ENCODE measurements around the gene TTC39C.

DNA sequence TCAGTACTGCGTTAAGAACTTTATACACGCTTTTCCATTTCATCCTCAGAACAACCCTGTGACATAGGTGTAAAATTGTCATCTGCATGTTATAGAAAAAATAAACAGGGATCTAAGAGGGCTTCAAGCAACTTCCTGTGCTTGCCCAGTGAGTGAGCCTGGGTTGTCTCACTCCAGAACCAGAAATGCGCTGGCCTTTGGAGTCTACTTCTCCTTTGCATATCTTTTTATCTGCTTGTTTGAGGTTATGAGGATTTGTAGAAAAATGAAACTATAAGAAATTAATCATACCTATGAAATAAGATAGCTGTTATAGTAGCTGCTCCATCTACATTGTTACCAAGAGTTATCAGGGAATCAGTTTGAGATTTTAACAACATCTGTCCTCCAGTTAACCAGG is 69.0 kb downstream of the TTC39C start:
- TF ChIP-seq, protein P1, sequence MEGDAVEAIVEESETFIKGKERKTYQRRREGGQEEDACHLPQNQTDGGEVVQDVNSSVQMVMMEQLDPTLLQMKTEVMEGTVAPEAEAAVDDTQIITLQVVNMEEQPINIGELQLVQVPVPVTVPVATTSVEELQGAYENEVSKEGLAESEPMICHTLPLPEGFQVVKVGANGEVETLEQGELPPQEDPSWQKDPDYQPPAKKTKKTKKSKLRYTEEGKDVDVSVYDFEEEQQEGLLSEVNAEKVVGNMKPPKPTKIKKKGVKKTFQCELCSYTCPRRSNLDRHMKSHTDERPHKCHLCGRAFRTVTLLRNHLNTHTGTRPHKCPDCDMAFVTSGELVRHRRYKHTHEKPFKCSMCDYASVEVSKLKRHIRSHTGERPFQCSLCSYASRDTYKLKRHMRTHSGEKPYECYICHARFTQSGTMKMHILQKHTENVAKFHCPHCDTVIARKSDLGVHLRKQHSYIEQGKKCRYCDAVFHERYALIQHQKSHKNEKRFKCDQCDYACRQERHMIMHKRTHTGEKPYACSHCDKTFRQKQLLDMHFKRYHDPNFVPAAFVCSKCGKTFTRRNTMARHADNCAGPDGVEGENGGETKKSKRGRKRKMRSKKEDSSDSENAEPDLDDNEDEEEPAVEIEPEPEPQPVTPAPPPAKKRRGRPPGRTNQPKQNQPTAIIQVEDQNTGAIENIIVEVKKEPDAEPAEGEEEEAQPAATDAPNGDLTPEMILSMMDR (IDR thresholded peaks at IDR 0.05; ENCODE audit: extremely low read depth in 1 of 2, insufficient read depth in 1 of 2, low read depth in 1 of 2, low read length in 2 of 2), result no peak
- TF ChIP-seq EZH2 (IDR thresholded peaks at IDR 0.05; ENCODE audit: borderline replicate concordance, low read depth, low read length, severe bottlenecking), result no peak
